ENCODE data around the gene ZNRF1. TPM values are rescaled to one million over a fixed set of nuclear protein-coding genes. Genes with fewer than 3 reads are reported as not detected.

ZNRF1 gene
- total RNA-seq, 3 donors from 2014 or later, result 12.8 to 27.5 (median 24.4) TPM

GRCh38 chr16:75106351-75107274 is 107.8 kb downstream of the ZNRF1 start:
- Histone ChIP-seq H3K4me3 (no peak overlapping the region), H3K36me3 (no peaks in the 10 kb centered on the region), H3K4me1 (peaks cover 22 to 25% of the 10 kb centered on the region in 2 donors), H3K27me3 (no peaks in the 10 kb centered on the region), H3K9me3 (no peaks in the 10 kb centered on the region), H3K27ac (peak overlapping the region; percentile 84 to 85)
- no peak for DNase-seq (ENCODE audit: low spot score in 2 of 2)
- intact Hi-C loops (cut with DNase I; ENCODE audit: low total_unique reads), result no loop called here
- TF ChIP-seq CTCF (IDR thresholded peaks at IDR 0.05) (no peak), POLR2AphosphoS5 (IDR thresholded peaks at IDR 0.05) (no peak), POLR2A (IDR thresholded peaks at IDR 0.05) (no peak)

GRCh38 chr16:75107505-75107904 is 108.7 kb downstream of the ZNRF1 start:
- TF ChIP-seq POLR2AphosphoS5 (IDR thresholded peaks at IDR 0.05), result no peak
- no peak for TF ChIP-seq POLR2A (IDR thresholded peaks at IDR 0.05)
- TF ChIP-seq CTCF (IDR thresholded peaks at IDR 0.05), result no peak
- Histone ChIP-seq H3K4me3 (no peak overlapping the region), H3K4me1 (peaks cover 23 to 25% of the 10 kb centered on the region in 2 donors), H3K9me3 (no peaks in the 10 kb centered on the region), H3K27me3 (no peaks in the 10 kb centered on the region), H3K36me3 (no peaks in the 10 kb centered on the region), H3K27ac (peak overlapping the region; percentile 32 to 84)
- intact Hi-C loops (cut with DNase I; ENCODE audit: low total_unique reads), result no loop called here
- no peak for DNase-seq (ENCODE audit: low spot score in 2 of 2)

GRCh38 chr16:75108792-75109731 is 110.2 kb downstream of the ZNRF1 start:
- DNase-seq (ENCODE audit: low spot score in 2 of 2), result peak; percentile 95
- TF ChIP-seq POLR2A (IDR thresholded peaks at IDR 0.05) (no peak), CTCF (IDR thresholded peaks at IDR 0.05) (no peak), POLR2AphosphoS5 (IDR thresholded peaks at IDR 0.05) (peak; percentile 41 to 68 (median 43))
- H3K27me3 ChIP-seq, result no peaks in the 10 kb centered on the region
- no peaks in the 10 kb centered on the region for H3K9me3 ChIP-seq
- peaks cover 23 to 25% of the 10 kb centered on the region in 2 donors for H3K4me1 ChIP-seq
- peak overlapping the region; percentile 84 to 91 for H3K27ac ChIP-seq
- H3K36me3 ChIP-seq, result no peaks in the 10 kb centered on the region
- intact Hi-C loops (cut with DNase I; ENCODE audit: low total_unique reads), result no loop called here
- peak overlapping the region in 2 of 3 donors; percentile 2 to 17 for H3K4me3 ChIP-seq

GRCh38 chr16:75109732-75110243 is 111.0 kb downstream of the ZNRF1 start:
- intact Hi-C loops (cut with DNase I; ENCODE audit: low total_unique reads), result no loop called here
- peak overlapping the region in 1 of 3 donors; percentile 17 for H3K4me3 ChIP-seq
- no peaks in the 10 kb centered on the region for H3K9me3 ChIP-seq
- H3K27ac ChIP-seq, result peak overlapping the region; percentile 84 to 91
- H3K4me1 ChIP-seq, result peaks cover 23 to 25% of the 10 kb centered on the region in 2 donors
- H3K36me3 ChIP-seq, result no peaks in the 10 kb centered on the region
- TF ChIP-seq CTCF (IDR thresholded peaks at IDR 0.05), result no peak
- TF ChIP-seq POLR2AphosphoS5 (IDR thresholded peaks at IDR 0.05), result no peak
- TF ChIP-seq POLR2A (IDR thresholded peaks at IDR 0.05), result no peak
- DNase-seq (ENCODE audit: low spot score in 2 of 2), result no peak
- no peaks in the 10 kb centered on the region for H3K27me3 ChIP-seq

All from breast epithelium (tissue), 4 donors.